ENCODE data around the gene TRIM10.
A peak's percentile ranks its signal among the peaks of the same experiment; 100 is the strongest.

Gene TRIM10

DNA sequence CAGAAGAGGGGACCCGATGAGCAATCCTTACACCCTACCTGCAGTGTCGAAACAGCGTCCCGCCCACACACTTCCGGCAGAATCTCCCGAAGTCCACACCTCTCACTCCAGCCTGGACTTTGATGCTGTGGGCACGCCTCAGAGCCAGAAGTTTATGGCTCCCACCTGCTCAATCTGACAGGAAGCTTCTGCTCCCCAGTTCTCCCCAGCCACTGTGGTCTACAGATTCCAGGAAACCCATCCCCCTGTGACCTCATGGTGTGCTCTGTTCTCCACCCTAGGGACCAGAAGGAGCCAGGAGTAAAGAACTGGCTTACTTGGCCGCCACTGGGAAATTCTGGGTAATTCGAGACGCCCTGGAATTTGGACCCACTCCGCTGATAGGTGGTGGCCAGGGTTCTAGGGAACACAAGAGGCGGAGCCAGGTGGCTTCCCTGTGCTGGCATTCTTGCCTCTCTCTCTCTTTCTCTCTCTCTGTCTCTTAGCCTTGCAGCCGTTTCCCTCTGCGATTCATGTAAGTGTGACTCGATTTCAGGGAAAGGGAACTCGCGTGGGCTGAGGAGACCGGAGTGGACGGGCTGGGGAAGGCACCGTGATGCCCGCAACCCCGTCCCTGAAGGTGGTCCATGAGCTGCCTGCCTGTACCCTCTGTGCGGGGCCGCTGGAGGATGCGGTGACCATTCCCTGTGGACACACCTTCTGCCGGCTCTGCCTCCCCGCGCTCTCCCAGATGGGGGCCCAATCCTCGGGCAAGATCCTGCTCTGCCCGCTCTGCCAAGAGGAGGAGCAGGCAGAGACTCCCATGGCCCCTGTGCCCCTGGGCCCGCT is 2.3 kb upstream of the TRIM10 start, which contains the start of gene TRIM15 (continued):
- TF ChIP-seq, protein P1, sequence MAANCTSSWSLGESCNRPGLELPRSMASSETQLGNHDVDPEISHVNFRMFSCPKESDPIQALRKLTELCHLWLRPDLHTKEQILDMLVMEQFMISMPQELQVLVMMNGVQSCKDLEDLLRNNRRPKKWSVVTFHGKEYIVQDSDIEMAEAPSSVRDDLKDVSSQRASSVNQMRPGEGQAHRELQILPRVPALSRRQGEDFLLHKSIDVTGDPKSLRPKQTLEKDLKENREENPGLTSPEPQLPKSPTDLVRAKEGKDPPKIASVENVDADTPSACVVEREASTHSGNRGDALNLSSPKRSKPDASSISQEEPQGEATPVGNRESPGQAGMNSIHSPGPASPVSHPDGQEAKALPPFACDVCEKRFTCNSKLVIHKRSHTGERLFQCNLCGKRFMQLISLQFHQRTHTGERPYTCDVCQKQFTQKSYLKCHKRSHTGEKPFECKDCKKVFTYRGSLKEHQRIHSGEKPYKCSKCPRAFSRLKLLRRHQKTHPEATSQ (tag by site-specific recombination; IDR thresholded peaks at IDR 0.05): no peak
- 0 out of 2 replicates have a peak, but pooled peaks have one; percentile 16 for TF ChIP-seq GLIS2 (tag by site-specific recombination; IDR thresholded peaks at IDR 0.05)
- peak; percentile 49; the same call in 1 of the 2 replicates for TF ChIP-seq ZBTB17 (tag by site-specific recombination; IDR thresholded peaks at IDR 0.05)
- TF ChIP-seq, protein P2, sequence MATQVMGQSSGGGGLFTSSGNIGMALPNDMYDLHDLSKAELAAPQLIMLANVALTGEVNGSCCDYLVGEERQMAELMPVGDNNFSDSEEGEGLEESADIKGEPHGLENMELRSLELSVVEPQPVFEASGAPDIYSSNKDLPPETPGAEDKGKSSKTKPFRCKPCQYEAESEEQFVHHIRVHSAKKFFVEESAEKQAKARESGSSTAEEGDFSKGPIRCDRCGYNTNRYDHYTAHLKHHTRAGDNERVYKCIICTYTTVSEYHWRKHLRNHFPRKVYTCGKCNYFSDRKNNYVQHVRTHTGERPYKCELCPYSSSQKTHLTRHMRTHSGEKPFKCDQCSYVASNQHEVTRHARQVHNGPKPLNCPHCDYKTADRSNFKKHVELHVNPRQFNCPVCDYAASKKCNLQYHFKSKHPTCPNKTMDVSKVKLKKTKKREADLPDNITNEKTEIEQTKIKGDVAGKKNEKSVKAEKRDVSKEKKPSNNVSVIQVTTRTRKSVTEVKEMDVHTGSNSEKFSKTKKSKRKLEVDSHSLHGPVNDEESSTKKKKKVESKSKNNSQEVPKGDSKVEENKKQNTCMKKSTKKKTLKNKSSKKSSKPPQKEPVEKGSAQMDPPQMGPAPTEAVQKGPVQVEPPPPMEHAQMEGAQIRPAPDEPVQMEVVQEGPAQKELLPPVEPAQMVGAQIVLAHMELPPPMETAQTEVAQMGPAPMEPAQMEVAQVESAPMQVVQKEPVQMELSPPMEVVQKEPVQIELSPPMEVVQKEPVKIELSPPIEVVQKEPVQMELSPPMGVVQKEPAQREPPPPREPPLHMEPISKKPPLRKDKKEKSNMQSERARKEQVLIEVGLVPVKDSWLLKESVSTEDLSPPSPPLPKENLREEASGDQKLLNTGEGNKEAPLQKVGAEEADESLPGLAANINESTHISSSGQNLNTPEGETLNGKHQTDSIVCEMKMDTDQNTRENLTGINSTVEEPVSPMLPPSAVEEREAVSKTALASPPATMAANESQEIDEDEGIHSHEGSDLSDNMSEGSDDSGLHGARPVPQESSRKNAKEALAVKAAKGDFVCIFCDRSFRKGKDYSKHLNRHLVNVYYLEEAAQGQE (tag by site-specific recombination; IDR thresholded peaks at IDR 0.05): 0 out of 2 replicates have a peak, but pooled peaks have one; percentile 3
- TF ChIP-seq KLF7 (tag by site-specific recombination; IDR thresholded peaks at IDR 0.05; ENCODE audit: borderline replicate concordance): no peak
- peak; percentile 67 for TF ChIP-seq ZFHX2 (tag by site-specific recombination; conservative IDR thresholded peaks at IDR 0.05)
- peak; percentile 36 for TF ChIP-seq SP7 (tag by site-specific recombination; IDR thresholded peaks at IDR 0.05)
- TF ChIP-seq, protein P3, sequence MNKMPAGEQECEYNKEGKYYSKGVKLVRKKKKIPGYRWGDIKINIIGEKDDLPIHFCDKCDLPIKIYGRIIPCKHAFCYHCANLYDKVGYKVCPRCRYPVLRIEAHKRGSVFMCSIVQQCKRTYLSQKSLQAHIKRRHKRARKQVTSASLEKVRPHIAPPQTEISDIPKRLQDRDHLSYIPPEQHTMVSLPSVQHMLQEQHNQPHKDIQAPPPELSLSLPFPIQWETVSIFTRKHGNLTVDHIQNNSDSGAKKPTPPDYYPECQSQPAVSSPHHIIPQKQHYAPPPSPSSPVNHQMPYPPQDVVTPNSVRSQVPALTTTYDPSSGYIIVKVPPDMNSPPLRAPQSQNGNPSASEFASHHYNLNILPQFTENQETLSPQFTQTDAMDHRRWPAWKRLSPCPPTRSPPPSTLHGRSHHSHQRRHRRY (tag by site-specific recombination; IDR thresholded peaks at IDR 0.05): peak; percentile 0; the same call in 1 of the 2 replicates
- 0 out of 2 replicates have a peak, but pooled peaks have one; percentile 21 for TF ChIP-seq KLF8 (tag by site-specific recombination; IDR thresholded peaks at IDR 0.05)
- TF ChIP-seq ZNF501 (tag by site-specific recombination; IDR thresholded peaks at IDR 0.05): peak; percentile 39; the same call in 1 of the 2 replicates
- peak; percentile 55 for TF ChIP-seq SP2 (tag by site-specific recombination; IDR thresholded peaks at IDR 0.05)
- TF ChIP-seq MYNN (tag by site-specific recombination; IDR thresholded peaks at IDR 0.05; ENCODE audit: borderline replicate concordance): 0 out of 2 replicates have a peak, but pooled peaks have one; percentile 8
- TF ChIP-seq ZFP37 (tag by site-specific recombination; IDR thresholded peaks at IDR 0.05): peak; percentile 12; the same call in 1 of the 2 replicates
- TF ChIP-seq, protein P4, sequence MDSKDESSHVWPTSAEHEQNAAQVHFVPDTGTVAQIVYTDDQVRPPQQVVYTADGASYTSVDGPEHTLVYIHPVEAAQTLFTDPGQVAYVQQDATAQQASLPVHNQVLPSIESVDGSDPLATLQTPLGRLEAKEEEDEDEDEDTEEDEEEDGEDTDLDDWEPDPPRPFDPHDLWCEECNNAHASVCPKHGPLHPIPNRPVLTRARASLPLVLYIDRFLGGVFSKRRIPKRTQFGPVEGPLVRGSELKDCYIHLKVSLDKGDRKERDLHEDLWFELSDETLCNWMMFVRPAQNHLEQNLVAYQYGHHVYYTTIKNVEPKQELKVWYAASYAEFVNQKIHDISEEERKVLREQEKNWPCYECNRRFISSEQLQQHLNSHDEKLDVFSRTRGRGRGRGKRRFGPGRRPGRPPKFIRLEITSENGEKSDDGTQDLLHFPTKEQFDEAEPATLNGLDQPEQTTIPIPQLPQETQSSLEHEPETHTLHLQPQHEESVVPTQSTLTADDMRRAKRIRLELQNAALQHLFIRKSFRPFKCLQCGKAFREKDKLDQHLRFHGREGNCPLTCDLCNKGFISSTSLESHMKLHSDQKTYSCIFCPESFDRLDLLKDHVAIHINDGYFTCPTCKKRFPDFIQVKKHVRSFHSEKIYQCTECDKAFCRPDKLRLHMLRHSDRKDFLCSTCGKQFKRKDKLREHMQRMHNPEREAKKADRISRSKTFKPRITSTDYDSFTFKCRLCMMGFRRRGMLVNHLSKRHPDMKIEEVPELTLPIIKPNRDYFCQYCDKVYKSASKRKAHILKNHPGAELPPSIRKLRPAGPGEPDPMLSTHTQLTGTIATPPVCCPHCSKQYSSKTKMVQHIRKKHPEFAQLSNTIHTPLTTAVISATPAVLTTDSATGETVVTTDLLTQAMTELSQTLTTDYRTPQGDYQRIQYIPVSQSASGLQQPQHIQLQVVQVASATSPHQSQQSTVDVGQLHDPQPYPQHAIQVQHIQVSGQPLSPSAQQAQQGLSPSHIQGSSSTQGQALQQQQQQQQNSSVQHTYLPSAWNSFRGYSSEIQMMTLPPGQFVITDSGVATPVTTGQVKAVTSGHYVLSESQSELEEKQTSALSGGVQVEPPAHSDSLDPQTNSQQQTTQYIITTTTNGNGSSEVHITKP (tag by site-specific recombination; IDR thresholded peaks at IDR 0.05): peak; percentile 65
- TF ChIP-seq, protein P5, sequence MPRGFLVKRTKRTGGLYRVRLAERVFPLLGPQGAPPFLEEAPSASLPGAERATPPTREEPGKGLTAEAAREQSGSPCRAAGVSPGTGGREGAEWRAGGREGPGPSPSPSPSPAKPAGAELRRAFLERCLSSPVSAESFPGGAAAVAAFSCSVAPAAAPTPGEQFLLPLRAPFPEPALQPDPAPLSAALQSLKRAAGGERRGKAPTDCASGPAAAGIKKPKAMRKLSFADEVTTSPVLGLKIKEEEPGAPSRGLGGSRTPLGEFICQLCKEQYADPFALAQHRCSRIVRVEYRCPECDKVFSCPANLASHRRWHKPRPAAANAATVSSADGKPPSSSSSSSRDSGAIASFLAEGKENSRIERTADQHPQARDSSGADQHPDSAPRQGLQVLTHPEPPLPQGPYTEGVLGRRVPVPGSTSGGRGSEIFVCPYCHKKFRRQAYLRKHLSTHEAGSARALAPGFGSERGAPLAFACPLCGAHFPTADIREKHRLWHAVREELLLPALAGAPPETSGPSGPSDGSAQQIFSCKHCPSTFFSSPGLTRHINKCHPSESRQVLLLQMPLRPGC (tag by site-specific recombination; IDR thresholded peaks at IDR 0.05): 0 out of 2 replicates have a peak, but pooled peaks have one; percentile 1
- TF ChIP-seq ZXDB (tag by site-specific recombination; IDR thresholded peaks at IDR 0.05): 0 out of 2 replicates have a peak, but pooled peaks have one; percentile 9
- TF ChIP-seq EGR2 (tag by site-specific recombination; IDR thresholded peaks at IDR 0.05; ENCODE audit: low read depth): peak; percentile 49
- peak; percentile 35; the same call in 1 of the 2 replicates for TF ChIP-seq ZNF600 (tag by site-specific recombination; IDR thresholded peaks at IDR 0.05)
- no peak for TF ChIP-seq ZNF791 (tag by site-specific recombination; IDR thresholded peaks at IDR 0.05)
